ENCODE data around the gene TMEM35B. TPM values are rescaled to one million over a fixed set of nuclear protein-coding genes. Genes with fewer than 3 reads are reported as not detected.
"Not testable (repeated sequence)": the region's sequence is repeated elsewhere in the genome, so short reads cannot be mapped to it uniquely, and the experiment has no call there.

Gene TMEM35B
- total RNA-seq, 1 donor from 2014 or later = 8.4 TPM

- FAIRE-seq (no peak), DNase-seq (ENCODE audit: low read depth) (no peak)
- TF ChIP-seq, protein P1, sequence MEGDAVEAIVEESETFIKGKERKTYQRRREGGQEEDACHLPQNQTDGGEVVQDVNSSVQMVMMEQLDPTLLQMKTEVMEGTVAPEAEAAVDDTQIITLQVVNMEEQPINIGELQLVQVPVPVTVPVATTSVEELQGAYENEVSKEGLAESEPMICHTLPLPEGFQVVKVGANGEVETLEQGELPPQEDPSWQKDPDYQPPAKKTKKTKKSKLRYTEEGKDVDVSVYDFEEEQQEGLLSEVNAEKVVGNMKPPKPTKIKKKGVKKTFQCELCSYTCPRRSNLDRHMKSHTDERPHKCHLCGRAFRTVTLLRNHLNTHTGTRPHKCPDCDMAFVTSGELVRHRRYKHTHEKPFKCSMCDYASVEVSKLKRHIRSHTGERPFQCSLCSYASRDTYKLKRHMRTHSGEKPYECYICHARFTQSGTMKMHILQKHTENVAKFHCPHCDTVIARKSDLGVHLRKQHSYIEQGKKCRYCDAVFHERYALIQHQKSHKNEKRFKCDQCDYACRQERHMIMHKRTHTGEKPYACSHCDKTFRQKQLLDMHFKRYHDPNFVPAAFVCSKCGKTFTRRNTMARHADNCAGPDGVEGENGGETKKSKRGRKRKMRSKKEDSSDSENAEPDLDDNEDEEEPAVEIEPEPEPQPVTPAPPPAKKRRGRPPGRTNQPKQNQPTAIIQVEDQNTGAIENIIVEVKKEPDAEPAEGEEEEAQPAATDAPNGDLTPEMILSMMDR (IDR thresholded peaks at IDR 0.05; ENCODE audit: insufficient read depth, low read length, severe bottlenecking) = no peak
- Histone ChIP-seq H3K27me3 (ENCODE audit: control insufficient read depth, insufficient read depth, low read length) (no peaks in the 10 kb centered on the region), H3K36me3 (ENCODE audit: control insufficient read depth, insufficient read depth, low read length) (no peaks in the 10 kb centered on the region), H3K4me3 (ENCODE audit: low read depth, low read length) (no peak overlapping the region)
These were observed 14.9 kb downstream of the TMEM35B start for GRCh38 chr1:34970220-34970735.

DNA sequence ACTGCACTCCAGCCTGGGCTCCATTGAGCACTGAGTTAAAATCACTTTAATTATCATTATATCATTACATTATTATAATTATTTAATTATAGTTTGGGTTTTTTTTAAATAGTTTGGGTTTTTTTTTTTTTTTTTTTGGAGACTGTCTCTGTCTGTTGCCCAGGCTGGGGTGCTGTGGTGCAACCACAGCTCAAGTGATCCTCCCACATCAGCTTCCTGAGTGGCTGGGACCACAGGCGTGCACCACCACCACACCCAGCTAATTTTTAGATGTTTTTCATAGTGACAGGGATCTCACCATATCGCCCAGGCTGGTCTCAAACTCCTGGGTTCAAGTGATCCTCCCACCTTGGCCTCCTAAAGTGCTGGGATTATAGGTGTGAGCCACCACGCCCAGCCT, 16.9 kb downstream of the TMEM35B start:
- not testable (repeated sequence) for H3K36me3 ChIP-seq (ENCODE audit: control insufficient read depth, insufficient read depth, low read length); FAIRE-seq; H3K4me3 ChIP-seq (ENCODE audit: low read depth, low read length)

DNA sequence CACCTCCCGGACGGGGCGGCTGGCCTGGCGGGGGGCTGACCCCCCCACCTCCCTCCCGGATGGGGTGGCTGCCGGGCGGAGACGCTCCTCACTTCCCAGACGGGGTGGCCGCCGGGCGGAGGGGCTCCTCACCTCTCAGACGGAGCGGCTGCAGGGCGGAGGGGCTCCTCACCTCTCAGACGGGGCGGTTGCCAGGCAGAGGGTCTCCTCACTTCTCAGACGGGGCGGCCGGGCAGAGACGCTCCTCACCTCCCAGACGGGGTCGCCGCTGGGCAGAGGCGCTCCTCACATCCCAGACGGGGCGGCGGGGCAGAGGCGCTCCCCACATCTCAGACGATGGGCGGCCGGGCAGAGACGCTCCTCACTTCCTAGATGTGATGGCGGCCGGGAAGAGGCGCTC, 17.5 kb downstream of the TMEM35B start:
- FAIRE-seq; H3K27me3 ChIP-seq (ENCODE audit: control insufficient read depth, insufficient read depth, low read length); H3K36me3 ChIP-seq (ENCODE audit: control insufficient read depth, insufficient read depth, low read length); H3K4me3 ChIP-seq (ENCODE audit: low read depth, low read length); DNase-seq (ENCODE audit: low read depth): not testable (repeated sequence)

More for the DNA sequence above, 16.9 kb downstream of the TMEM35B start:
- not testable (repeated sequence) for DNase-seq (ENCODE audit: low read depth); H3K27me3 ChIP-seq (ENCODE audit: control insufficient read depth, insufficient read depth, low read length)

DNA sequence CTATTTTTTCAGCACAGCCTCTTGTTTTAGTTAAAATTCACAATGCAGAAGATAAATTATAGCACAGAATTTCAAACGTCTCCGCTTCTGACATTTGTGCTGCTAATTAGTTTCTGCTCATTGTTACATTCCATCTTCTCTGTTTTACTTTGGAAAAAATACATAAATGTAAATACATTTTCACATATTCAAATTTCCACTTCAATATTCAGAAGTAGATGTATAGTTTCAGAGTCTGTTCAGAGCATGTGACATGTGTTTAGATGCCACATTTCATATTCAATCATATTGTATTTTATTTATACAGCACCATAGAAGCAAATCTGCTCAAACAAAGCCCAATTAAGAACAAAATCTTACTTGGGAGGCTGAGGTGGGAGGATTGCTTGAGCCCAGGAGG, 19.6 kb downstream of the TMEM35B start:
- DNase-seq (ENCODE audit: low read depth) (no peak), FAIRE-seq (no peak)
- Histone ChIP-seq H3K4me3 (ENCODE audit: low read depth, low read length) (no peak overlapping the region), H3K36me3 (ENCODE audit: control insufficient read depth, insufficient read depth, low read length) (no peaks in the 10 kb centered on the region), H3K27me3 (ENCODE audit: control insufficient read depth, insufficient read depth, low read length) (no peaks in the 10 kb centered on the region)
- TF ChIP-seq, protein P1 (IDR thresholded peaks at IDR 0.05; ENCODE audit: insufficient read depth, low read length, severe bottlenecking) = no peak

DNA sequence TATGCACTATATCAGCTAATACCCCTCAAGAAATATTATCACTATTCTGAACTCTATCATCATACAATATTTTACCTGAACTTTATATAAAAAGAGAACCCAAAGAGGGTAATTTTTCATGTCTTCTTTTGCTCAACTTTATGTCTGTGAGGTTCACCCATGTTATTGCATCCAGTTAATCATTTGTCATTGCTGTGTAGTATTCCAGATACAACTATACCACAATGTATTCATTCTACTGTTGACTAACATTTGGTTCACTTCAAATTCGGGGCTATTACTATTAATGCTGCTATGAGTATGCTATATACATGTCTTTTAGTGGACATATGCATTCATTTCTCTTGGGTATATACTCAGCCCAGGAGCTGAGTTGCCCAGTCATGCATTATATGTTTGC, 34.7 kb downstream of the TMEM35B start:
- Histone ChIP-seq H3K36me3 (ENCODE audit: control insufficient read depth, insufficient read depth, low read length) (no peaks in the 10 kb centered on the region), H3K4me3 (ENCODE audit: low read depth, low read length) (no peak overlapping the region), H3K27me3 (ENCODE audit: control insufficient read depth, insufficient read depth, low read length) (no peaks in the 10 kb centered on the region)
- DNase-seq (ENCODE audit: low read depth) (no peak), FAIRE-seq (no peak)
- TF ChIP-seq, protein P1 (IDR thresholded peaks at IDR 0.05; ENCODE audit: insufficient read depth, low read length, severe bottlenecking) = no peak

GRCh38 chr1:34948739-34949138, 36.4 kb downstream of the TMEM35B start:
- DNase-seq (ENCODE audit: low read depth); FAIRE-seq; H3K27me3 ChIP-seq (ENCODE audit: control insufficient read depth, insufficient read depth, low read length): not testable (repeated sequence)

GRCh38 chr1:34947641-34948314, 37.4 kb downstream of the TMEM35B start:
- not testable (repeated sequence) for FAIRE-seq; H3K36me3 ChIP-seq (ENCODE audit: control insufficient read depth, insufficient read depth, low read length); DNase-seq (ENCODE audit: low read depth); H3K4me3 ChIP-seq (ENCODE audit: low read depth, low read length); H3K27me3 ChIP-seq (ENCODE audit: control insufficient read depth, insufficient read depth, low read length)

More at GRCh38 chr1:34948739-34949138, 36.4 kb downstream of the TMEM35B start:
- H3K36me3 ChIP-seq (ENCODE audit: control insufficient read depth, insufficient read depth, low read length); H3K4me3 ChIP-seq (ENCODE audit: low read depth, low read length): not testable (repeated sequence)

DNA sequence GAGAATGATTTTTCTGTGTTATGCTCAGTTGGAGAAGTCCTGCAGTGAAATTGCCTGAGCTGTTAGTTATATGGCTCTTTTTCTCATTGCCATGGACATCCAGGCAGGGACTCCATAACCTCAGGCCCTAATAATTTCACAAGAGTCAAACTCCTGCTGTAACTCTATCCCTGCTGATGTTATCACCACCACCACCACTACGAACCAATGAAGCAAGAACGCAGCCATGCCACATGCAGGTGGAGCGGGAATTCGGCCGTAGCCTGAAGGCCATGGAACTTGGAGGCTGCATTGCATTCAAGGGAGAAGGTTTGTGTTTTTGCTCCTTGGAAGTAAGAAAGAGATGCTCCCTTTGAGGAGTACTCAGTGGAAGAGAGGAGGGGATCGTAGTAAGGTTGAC, 38.9 kb downstream of the TMEM35B start:
- TF ChIP-seq, protein P1 (IDR thresholded peaks at IDR 0.05; ENCODE audit: insufficient read depth, low read length, severe bottlenecking) = no peak
- DNase-seq (ENCODE audit: low read depth) (no peak), FAIRE-seq (no peak)
- Histone ChIP-seq H3K36me3 (ENCODE audit: control insufficient read depth, insufficient read depth, low read length) (no peaks in the 10 kb centered on the region), H3K27me3 (ENCODE audit: control insufficient read depth, insufficient read depth, low read length) (no peaks in the 10 kb centered on the region), H3K4me3 (ENCODE audit: low read depth, low read length) (no peak overlapping the region)

DNA sequence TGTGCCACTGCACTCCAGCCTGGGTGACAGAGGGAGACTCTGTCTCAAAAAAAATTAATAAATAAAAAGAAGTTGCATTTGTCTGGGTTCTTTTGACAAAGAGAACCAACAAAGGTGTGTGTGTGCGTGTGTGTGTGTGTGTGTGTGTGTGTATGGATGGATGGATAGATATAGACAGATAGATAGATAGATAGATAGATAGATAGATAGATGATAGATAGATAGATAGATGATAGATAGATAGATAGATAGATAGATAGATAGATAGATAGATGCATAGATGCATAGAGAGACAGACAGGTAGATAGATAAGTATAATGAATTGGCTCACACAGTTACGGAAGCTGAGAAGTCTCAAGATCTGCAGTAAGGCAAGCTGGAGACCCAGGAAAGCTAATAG, 43.3 kb downstream of the TMEM35B start:
- H3K4me3 ChIP-seq (ENCODE audit: low read depth, low read length); H3K27me3 ChIP-seq (ENCODE audit: control insufficient read depth, insufficient read depth, low read length); H3K36me3 ChIP-seq (ENCODE audit: control insufficient read depth, insufficient read depth, low read length); DNase-seq (ENCODE audit: low read depth); FAIRE-seq: not testable (repeated sequence)
